Neural progenitor cell (in vitro differentiated cells): Measurements from ENCODE around the gene SCAMP4. TPM values are rescaled to one million over a fixed set of nuclear protein-coding genes. Genes with fewer than 3 reads are reported as not detected.

ENCODE experiments used
- DNase-seq: peaks from one replicate; pipeline ENCODE4 v3.0.0-alpha.2; 2016; ENCODE audit warnings: low spot score
- H2AFZ ChIP-seq: fragments of 200-600 bp; sonication (generic); replicated peaks from 2 replicates; pipeline ENCODE4 v1.6.1; 2016; ENCODE audit warnings: antibody characterized with exemption
- H3F3A ChIP-seq: fragments of 200-600 bp; sonication (generic); 2 replicates; pipeline ENCODE4 v1.6.1; 2016; ENCODE audit warnings: antibody characterized with exemption, low read depth
- H3K27ac ChIP-seq: fragments of 200-600 bp; sonication (generic); 2 replicates; pipeline ENCODE4 v1.5.1; 2016; ENCODE audit warnings: mild to moderate bottlenecking
- H3K27me3 ChIP-seq: fragments of 200-600 bp; sonication (generic); 2 replicates; pipeline ENCODE4 v1.6.1; 2016; ENCODE audit warnings: mild to moderate bottlenecking, moderate library complexity
- H3K36me3 ChIP-seq: fragments of 200-600 bp; sonication (generic); 2 replicates; pipeline ENCODE4 v1.5.1; 2016
- H3K4me1 ChIP-seq: fragments of 200-600 bp; sonication (generic); 2 replicates; pipeline ENCODE4 v1.6.1; 2016; ENCODE audit warnings: mixed run types
- H3K4me2 ChIP-seq: fragments of 200-600 bp; sonication (generic); 2 replicates; pipeline ENCODE4 v1.6.1; 2016
- H3K4me3 ChIP-seq: fragments of 200-600 bp; sonication (generic); 2 replicates; pipeline ENCODE4 v1.5.1; 2016
- H3K79me2 ChIP-seq: fragments of 200-600 bp; sonication (generic); 2 replicates; pipeline ENCODE4 v1.6.1; 2016; ENCODE audit warnings: low read depth
- H3K9ac ChIP-seq: fragments of 200-600 bp; sonication (generic); 2 replicates; pipeline ENCODE4 v1.6.1; 2016
- H3K9me3 ChIP-seq: fragments of 200-600 bp; sonication (generic); 2 replicates; pipeline ENCODE4 v1.5.1; 2016; ENCODE audit warnings: low read depth
- H4K20me1 ChIP-seq: fragments of 200-600 bp; sonication (generic); 2 replicates; pipeline ENCODE4 v1.6.1; 2016; ENCODE audit warnings: low read depth
- H3K27ac Mint-ChIP-seq: 3 replicates; pipeline ENCODE4 v1.8.0; 2021; ENCODE audit warnings: mixed read lengths
- H3K27me3 Mint-ChIP-seq: 2 replicates; pipeline ENCODE4 v1.8.0; 2022; ENCODE audit warnings: low read depth, mild to moderate bottlenecking, inconsistent platforms, moderate library complexity, mixed read lengths; ENCODE audit not compliant: insufficient read depth
- H3K36me3 Mint-ChIP-seq: 3 replicates; pipeline ENCODE4 v1.8.0; 2021; ENCODE audit warnings: mixed read lengths
- H3K4me1 Mint-ChIP-seq: 3 replicates; pipeline ENCODE4 v1.8.0; 2021; ENCODE audit warnings: mixed read lengths
- H3K4me3 Mint-ChIP-seq: 3 replicates; pipeline ENCODE4 v1.8.0; 2021; ENCODE audit warnings: mild to moderate bottlenecking, moderate library complexity, mixed read lengths
- H3K9me3 Mint-ChIP-seq: 3 replicates; pipeline ENCODE4 v1.8.0; 2020; ENCODE audit warnings: mixed read lengths
- CTCF ChIP-seq: fragments of 200-600 bp; sonication (generic); IDR thresholded peaks from 2 replicates; pipeline ENCODE4 v1.5.1; 2017; ENCODE audit warnings: antibody characterized with exemption, mild to moderate bottlenecking
- EZH2 ChIP-seq: fragments of 200-600 bp; sonication (generic); IDR thresholded peaks from 2 replicates; pipeline ENCODE4 v1.6.1; 2017; ENCODE audit warnings: antibody characterized with exemption, mild to moderate bottlenecking, moderate library complexity
- EZH2phosphoT487 ChIP-seq: fragments of 200-600 bp; sonication (generic); IDR thresholded peaks from 2 replicates; pipeline ENCODE4 v1.6.1; 2017; ENCODE audit warnings: antibody characterized with exemption
- total RNA-seq: library from RNA; depleted of rRNA; stranded (reverse); fragments of >200 nt; gene quantifications from 2 replicates; pipeline ENCODE4 v1.2.3, GENCODE V29; 2015; ENCODE audit warnings: low replicate concordance

The SCAMP4 gene
- total RNA-seq, 1 donor from 2014 or later: 11.5 TPM

- Mint-ChIP-seq H3K9me3 (peaks cover 15% of the 10 kb centered on the region), H3K36me3 (peaks cover 5% of the 10 kb centered on the region), H3K4me1 (peaks cover 10% of the 10 kb centered on the region), H3K27ac (no peak overlapping the region), H3K4me3 (peak overlapping the region; percentile 48), H3K27me3 (peaks cover 4% of the 10 kb centered on the region)
- H3K9me3 ChIP-seq: no peaks in the 10 kb centered on the region
- DNase-seq: no peak
- H3K27me3 ChIP-seq: peaks cover 11% of the 10 kb centered on the region
- H2AFZ ChIP-seq: no peak overlapping the region
- H3F3A ChIP-seq: peaks cover 12% of the 10 kb centered on the region
- H3K4me2 ChIP-seq: no peak overlapping the region
- no peaks in the 10 kb centered on the region for H3K36me3 ChIP-seq
- H3K4me3 ChIP-seq: no peak overlapping the region
- TF ChIP-seq EZH2phosphoT487: no peak
- no peak for TF ChIP-seq CTCF
- no peak for TF ChIP-seq EZH2
- no peaks in the 10 kb centered on the region for H4K20me1 ChIP-seq
- H3K79me2 ChIP-seq: no peaks in the 10 kb centered on the region
- no peak overlapping the region for H3K9ac ChIP-seq
- no peak overlapping the region for H3K27ac ChIP-seq
- H3K4me1 ChIP-seq: no peaks in the 10 kb centered on the region
Observed at GRCh38 chr19:1932395-1932794, 27.2 kb downstream of the SCAMP4 start.

GRCh38 chr19:1933244-1933643 lies 28.0 kb downstream of the SCAMP4 start:
- H3K4me3 Mint-ChIP-seq: no peak overlapping the region
- Histone ChIP-seq H3K4me2 (no peak overlapping the region), H3K9ac (no peak overlapping the region), H4K20me1 (no peaks in the 10 kb centered on the region), H3K4me3 (no peak overlapping the region), H3K27ac (no peak overlapping the region), H3K27me3 (peaks cover 10% of the 10 kb centered on the region), H3F3A (peaks cover 12% of the 10 kb centered on the region), H3K36me3 (no peaks in the 10 kb centered on the region), H2AFZ (no peak overlapping the region), H3K79me2 (no peaks in the 10 kb centered on the region), H3K9me3 (no peaks in the 10 kb centered on the region), H3K4me1 (no peaks in the 10 kb centered on the region)
- TF ChIP-seq EZH2phosphoT487: no peak
- no peak for TF ChIP-seq EZH2
- no peak for TF ChIP-seq CTCF
- H3K9me3 Mint-ChIP-seq: peaks cover 15% of the 10 kb centered on the region
- DNase-seq: no peak
- peaks cover 5% of the 10 kb centered on the region for H3K36me3 Mint-ChIP-seq
- no peak overlapping the region for H3K27ac Mint-ChIP-seq
- H3K27me3 Mint-ChIP-seq: peaks cover 7% of the 10 kb centered on the region
- peaks cover 10% of the 10 kb centered on the region for H3K4me1 Mint-ChIP-seq

- peaks cover 7% of the 10 kb centered on the region for H3K27me3 Mint-ChIP-seq
- peak overlapping the region; percentile 6 for H3K27ac Mint-ChIP-seq
Observed at GRCh38 chr19:1933942-1934341, 28.7 kb downstream of the SCAMP4 start.

More at GRCh38 chr19:1933942-1934341, 28.7 kb downstream of the SCAMP4 start:
- Histone ChIP-seq H3K9ac (no peak overlapping the region), H3F3A (peaks cover 11% of the 10 kb centered on the region), H3K4me1 (no peaks in the 10 kb centered on the region), H3K36me3 (no peaks in the 10 kb centered on the region), H4K20me1 (no peaks in the 10 kb centered on the region), H3K9me3 (no peaks in the 10 kb centered on the region), H3K27ac (no peak overlapping the region), H3K79me2 (no peaks in the 10 kb centered on the region), H2AFZ (no peak overlapping the region), H3K4me2 (no peak overlapping the region), H3K4me3 (no peak overlapping the region), H3K27me3 (peaks cover 3% of the 10 kb centered on the region)
- Mint-ChIP-seq H3K4me1 (peaks cover 10% of the 10 kb centered on the region), H3K9me3 (peaks cover 15% of the 10 kb centered on the region), H3K4me3 (peak overlapping the region; percentile 16), H3K36me3 (peaks cover 5% of the 10 kb centered on the region)
- DNase-seq: no peak
- TF ChIP-seq CTCF (no peak), EZH2phosphoT487 (no peak), EZH2 (no peak)
